Esophagus (tissue), 2 donors: Measurements from ENCODE around the gene FKBP2. TPM values are rescaled to one million over a fixed set of nuclear protein-coding genes. Genes with fewer than 3 reads are reported as not detected.

Source experiments
- H3K27ac ChIP-seq, 2 donors: one replicate each; pipeline ENCODE4 v1.5.1; 2013; ENCODE audit warnings: low read depth in 2 of 2, mild to moderate bottlenecking in 2 of 2, inconsistent platforms in 1 of 2, low read length in 1 of 2, moderate library complexity in 1 of 2
- H3K27me3 ChIP-seq, 2 donors: one replicate each; pipeline ENCODE4 v1.6.1; 2013; ENCODE audit warnings: low read length in 2 of 2, control low read depth in 1 of 2, mild to moderate bottlenecking in 1 of 2; ENCODE audit not compliant: insufficient read depth in 2 of 2, control insufficient read depth in 1 of 2
- H3K36me3 ChIP-seq, 2 donors: one replicate each; pipeline ENCODE4 v1.6.1; 2013; ENCODE audit warnings: low read length in 1 of 2; ENCODE audit not compliant: control insufficient read depth in 2 of 2, insufficient read depth in 2 of 2
- H3K4me1 ChIP-seq, 2 donors: one replicate each; pipeline ENCODE4 v1.6.1; 2013; ENCODE audit warnings: low read length in 1 of 2; ENCODE audit not compliant: control insufficient read depth in 2 of 2, insufficient read depth in 2 of 2
- H3K4me3 ChIP-seq, 2 donors: one replicate each; pipeline ENCODE4 v1.5.1; 2013; ENCODE audit warnings: low read length in 2 of 2, mild to moderate bottlenecking in 2 of 2, low read depth in 1 of 2, moderate library complexity in 1 of 2
- H3K9me3 ChIP-seq, 2 donors: one replicate each; pipeline ENCODE4 v1.6.1; 2013; ENCODE audit warnings: mild to moderate bottlenecking in 2 of 2, low read depth in 1 of 2, low read length in 1 of 2, moderate library complexity in 1 of 2; ENCODE audit not compliant: control insufficient read depth in 2 of 2, insufficient read depth in 1 of 2
- WGBS, 2 donors: extraction: QIAGEN DNeasy Blood & Tissue Kit; methylation state at CpG; one replicate each; pipeline ENCODE4 v1.1.7; 2013; 5-methylcytosine and 5-hydroxymethylcytosine counted together
- polyA plus RNA-seq, 2 donors: library from polyadenylated mRNA; stranded (reverse); fragments of 200-250 nt; gene quantifications; one replicate each; pipeline ENCODE4 v1.2.3, GENCODE V29; 2013
- donor health status: healthy with polysubstance abuse.
- donor health status: Bipolar disorder and iron deficiency.

The FKBP2 gene
- polyA plus RNA-seq, 2 donors = 119 to 202 TPM

- no peaks in the 10 kb centered on the region for H3K27me3 ChIP-seq
- 67 to 71% methylated on average over 10 to 11 of the region's 11 CpGs for WGBS, 2 donors
- no peak overlapping the region for H3K4me3 ChIP-seq
- peaks cover 0 to 12% of the 10 kb centered on the region in 2 donors for H3K36me3 ChIP-seq
- H3K4me1 ChIP-seq = peaks cover 0 to 10% of the 10 kb centered on the region in 2 donors
- no peak overlapping the region for H3K27ac ChIP-seq
- no peaks in the 10 kb centered on the region for H3K9me3 ChIP-seq
These were observed 22.1 kb upstream of the FKBP2 start for GRCh38 chr11:64218628-64219353.

GRCh38 chr11:64219354-64219684 lies 21.6 kb upstream of the FKBP2 start:
- Histone ChIP-seq H3K36me3 (peaks cover 0 to 12% of the 10 kb centered on the region in 2 donors), H3K27ac (no peak overlapping the region), H3K9me3 (no peaks in the 10 kb centered on the region), H3K4me3 (no peak overlapping the region), H3K4me1 (peaks cover 0 to 14% of the 10 kb centered on the region in 2 donors), H3K27me3 (no peaks in the 10 kb centered on the region)
- WGBS, 2 donors = 83 to 87% methylated on average over 7 of the region's 7 CpGs

- peaks cover 0 to 12% of the 10 kb centered on the region in 2 donors for H3K36me3 ChIP-seq
- H3K27ac ChIP-seq = no peak overlapping the region
- no peaks in the 10 kb centered on the region for H3K9me3 ChIP-seq
- 91 to 93% methylated on average over 10 of the region's 10 CpGs for WGBS, 2 donors
- no peak overlapping the region for H3K4me3 ChIP-seq
- no peaks in the 10 kb centered on the region for H3K27me3 ChIP-seq
- H3K4me1 ChIP-seq = peaks cover 0 to 18% of the 10 kb centered on the region in 2 donors
These were observed 21.1 kb upstream of the FKBP2 start for GRCh38 chr11:64219755-64220154.

- WGBS, 2 donors = 89 to 91% methylated on average over 16 to 17 of the region's 17 CpGs
- Histone ChIP-seq H3K9me3 (no peaks in the 10 kb centered on the region), H3K4me1 (peaks cover 3 to 24% of the 10 kb centered on the region in 2 donors), H3K4me3 (no peak overlapping the region), H3K27me3 (no peaks in the 10 kb centered on the region), H3K36me3 (peaks cover 0 to 12% of the 10 kb centered on the region in 2 donors), H3K27ac (no peak overlapping the region)
These were observed 20.6 kb upstream of the FKBP2 start for GRCh38 chr11:64220271-64220670.

GRCh38 chr11:64220798-64221197 lies 20.1 kb upstream of the FKBP2 start:
- Histone ChIP-seq H3K9me3 (no peaks in the 10 kb centered on the region), H3K27me3 (no peaks in the 10 kb centered on the region), H3K4me1 (peaks cover 6 to 28% of the 10 kb centered on the region in 2 donors), H3K4me3 (no peak overlapping the region), H3K27ac (no peak overlapping the region), H3K36me3 (peaks cover 0 to 12% of the 10 kb centered on the region in 2 donors)
- 88 to 92% methylated on average over 14 of the region's 14 CpGs for WGBS, 2 donors

GRCh38 chr11:64222651-64223000 lies 18.3 kb upstream of the FKBP2 start:
- Histone ChIP-seq H3K9me3 (no peaks in the 10 kb centered on the region), H3K4me3 (no peak overlapping the region), H3K27me3 (no peaks in the 10 kb centered on the region), H3K4me1 (peaks cover 9 to 37% of the 10 kb centered on the region in 2 donors), H3K27ac (peak overlapping the region in 1 of 2 donors; percentile 56), H3K36me3 (peaks cover 0 to 12% of the 10 kb centered on the region in 2 donors)
- WGBS, 2 donors = 62% methylated on average over 9 of the region's 9 CpGs

- H3K4me1 ChIP-seq = peaks cover 9 to 37% of the 10 kb centered on the region in 2 donors
- whole genome bisulfite sequencing, 2 donors = 78 to 83% methylated on average over 24 of the region's 24 CpGs
- no peak overlapping the region for H3K4me3 ChIP-seq
- H3K9me3 ChIP-seq = no peaks in the 10 kb centered on the region
- H3K27me3 ChIP-seq = no peaks in the 10 kb centered on the region
- peak overlapping the region; percentile 9 to 56 for H3K27ac ChIP-seq
- peaks cover 0 to 12% of the 10 kb centered on the region in 2 donors for H3K36me3 ChIP-seq
These were observed 17.8 kb upstream of the FKBP2 start for GRCh38 chr11:64223001-64223651.

- Histone ChIP-seq H3K36me3 (peaks cover 0 to 12% of the 10 kb centered on the region in 2 donors), H3K4me3 (no peak overlapping the region), H3K4me1 (peaks cover 9 to 37% of the 10 kb centered on the region in 2 donors), H3K9me3 (no peaks in the 10 kb centered on the region), H3K27me3 (no peaks in the 10 kb centered on the region), H3K27ac (peak overlapping the region in 1 of 2 donors; percentile 50)
- WGBS, 2 donors = 81 to 85% methylated on average over 15 to 17 of the region's 17 CpGs
These were observed 16.6 kb upstream of the FKBP2 start for GRCh38 chr11:64224151-64224890.

- Histone ChIP-seq H3K9me3 (no peaks in the 10 kb centered on the region), H3K27me3 (no peaks in the 10 kb centered on the region), H3K4me1 (peaks cover 9 to 37% of the 10 kb centered on the region in 2 donors), H3K27ac (peak overlapping the region; percentile 89 to 94), H3K4me3 (peak overlapping the region; percentile 69 to 79), H3K36me3 (peaks cover 0 to 11% of the 10 kb centered on the region in 2 donors)
- WGBS, 2 donors = 55 to 59% methylated on average over 22 of the region's 22 CpGs
These were observed 15.8 kb upstream of the FKBP2 start for GRCh38 chr11:64224891-64225607.
